Left colon (tissue), 2 donors: ENCODE measurements around the gene CBLB. TPM values are rescaled to one million over a fixed set of nuclear protein-coding genes. Genes with fewer than 3 reads are reported as not detected.
"Not testable (repeated sequence)": the region's sequence is repeated elsewhere in the genome, so short reads cannot be mapped to it uniquely, and the experiment has no call there.

Experiments
- ATAC-seq: fragments of 200-7000 bp; cut with Tn5 transposase; one replicate; pipeline ENCODE4 v1.9.1; 2020; ENCODE audit warnings: mild to moderate bottlenecking, moderate library complexity
- DNase-seq, 2 donors: peaks; one replicate each; pipeline ENCODE4 v3.0.0-alpha.2; 2020
- intact Hi-C, 2 donors: fragments of 100-400 bp; cut with DNase I in 1 of 2; cut with micrococcal nuclease in 1 of 2; formaldehyde crosslinking; loops; one replicate each; pipeline versions ENCODE4 v1.11.2 to v1.14.0; 2022; cut with DNase I, micrococcal nuclease
- total RNA-seq, 2 donors: library from RNA; stranded (reverse); fragmentation: NEBNext Ultra II Directional; extraction: Animal tissue kit (Norgen Biotek cat#: 25700); gene quantifications; one replicate each; pipeline ENCODE4 v1.2.1, GENCODE V29; 2021
- donor health status: DM: no; HTN: no; CAD: no.
- donor health status: DM: yes; HTN: yes; CAD: no.

Gene CBLB
- total RNA-seq, 2 donors from 2014 or later, result 36.7 to 50.2 TPM

- intact Hi-C loops, result no loop called here
- DNase-seq, result no peak
- ATAC-seq, result no peak
These were observed 124.6 kb downstream of the CBLB start for GRCh38 chr3:105744202-105744601.

GRCh38 chr3:105733356-105733755 is 135.5 kb downstream of the CBLB start:
- intact Hi-C loops, result no loop called here
- DNase-seq (no peak), ATAC-seq (no peak)

- DNase-seq (no peak), ATAC-seq (no peak)
- intact Hi-C loops, result no loop called here
These were observed 137.1 kb downstream of the CBLB start for GRCh38 chr3:105731686-105732085.

- intact Hi-C loops, result no loop called here
- ATAC-seq (no peak), DNase-seq (no peak)
These were observed 137.9 kb downstream of the CBLB start for GRCh38 chr3:105730801-105731354.

GRCh38 chr3:105729667-105730066 is 139.1 kb downstream of the CBLB start:
- no peak for DNase-seq
- intact Hi-C loops, result no loop called here

GRCh38 chr3:105728771-105729312 is 140.0 kb downstream of the CBLB start:
- ATAC-seq (no peak), DNase-seq (no peak)
- intact Hi-C loops, result no loop called here

More at GRCh38 chr3:105729667-105730066, 139.1 kb downstream of the CBLB start:
- no peak for ATAC-seq

- DNase-seq, ATAC-seq, intact Hi-C loops: not testable (repeated sequence)
These were observed 141.8 kb downstream of the CBLB start for GRCh38 chr3:105727036-105727435.

- peak; percentile 62 for ATAC-seq
- DNase-seq, result no peak
- intact Hi-C loops, result no loop called here
These were observed 145.8 kb downstream of the CBLB start for GRCh38 chr3:105722943-105723556.

GRCh38 chr3:105719791-105720190 is 149.0 kb downstream of the CBLB start:
- no peak for DNase-seq
- intact Hi-C loops, result no loop called here
- ATAC-seq, result no peak

- DNase-seq (no peak), ATAC-seq (no peak)
- intact Hi-C loops, result no loop called here
These were observed 153.4 kb downstream of the CBLB start for GRCh38 chr3:105715372-105715771.

- DNase-seq (no peak), ATAC-seq (no peak)
- intact Hi-C loops, result no loop called here
These were observed 154.4 kb downstream of the CBLB start for GRCh38 chr3:105714453-105714852.

- intact Hi-C loops, result no loop called here
- DNase-seq, result no peak
- no peak for ATAC-seq
These were observed 159.8 kb downstream of the CBLB start for GRCh38 chr3:105708980-105709379.

GRCh38 chr3:105707009-105707408 is 161.8 kb downstream of the CBLB start:
- DNase-seq, result no peak
- intact Hi-C loops, result no loop called here

GRCh38 chr3:105704726-105705410 is 163.9 kb downstream of the CBLB start:
- intact Hi-C loops, result no loop called here
- ATAC-seq, result no peak
- no peak for DNase-seq

More at GRCh38 chr3:105707009-105707408, 161.8 kb downstream of the CBLB start:
- no peak for ATAC-seq

- no peak for ATAC-seq
- intact Hi-C loops, result no loop called here
- DNase-seq, result no peak
These were observed 168.2 kb downstream of the CBLB start for GRCh38 chr3:105700575-105700974.

GRCh38 chr3:105691633-105692032 is 177.2 kb downstream of the CBLB start:
- DNase-seq (no peak), ATAC-seq (no peak)
- intact Hi-C loops, result no loop called here

GRCh38 chr3:105691053-105691452 is 177.8 kb downstream of the CBLB start:
- ATAC-seq (no peak), DNase-seq (no peak)
- intact Hi-C loops, result no loop called here

- no peak for DNase-seq
- intact Hi-C loops, result loop anchor here in 1 of 2 donors (10.0 kb wide), 1 partner anchor 916 kb away; no protein-coding TSS in a partner anchor
These were observed 180.0 kb downstream of the CBLB start for GRCh38 chr3:105688821-105689220.

GRCh38 chr3:105686278-105686897 is 182.4 kb downstream of the CBLB start:
- DNase-seq, result no peak
- peak; percentile 34 for ATAC-seq
- intact Hi-C loops, result loop anchor here in 1 of 2 donors (10.0 kb wide), 1 partner anchor 918 kb away; no protein-coding TSS in a partner anchor

More at GRCh38 chr3:105688821-105689220, 180.0 kb downstream of the CBLB start:
- no peak for ATAC-seq
